CD14-positive monocyte (primary cell): Measurements from ENCODE around the gene SEM1. TPM values are rescaled to one million over a fixed set of nuclear protein-coding genes. Genes with fewer than 3 reads are reported as not detected.
A peak's percentile ranks its signal among the peaks of the same experiment; 100 is the strongest.
"Not testable (repeated sequence)": the region's sequence is repeated elsewhere in the genome, so short reads cannot be mapped to it uniquely, and the experiment has no call there.

ENCODE experiments used
- DNase-seq, 3 donors: peaks; one replicate each; pipeline ENCODE4 v3.0.0-alpha.2; 2011 to 2022
- H2AFZ ChIP-seq: 2 replicates; pipeline ENCODE4 v1.6.0; 2012; ENCODE audit warnings: mild to moderate bottlenecking, low read depth, low read length, inconsistent platforms; ENCODE audit not compliant: insufficient read depth, poor library complexity, severe bottlenecking
- H3K27ac ChIP-seq, 2 donors: 1 replicate in 1 of 2; 2 replicates in 1 of 2; pipeline ENCODE4 v1.5.1; 2012 to 2013; ENCODE audit warnings: low read length in 2 of 2, control low read depth in 1 of 2, inconsistent platforms in 1 of 2, low read depth in 1 of 2, mild to moderate bottlenecking in 1 of 2
- H3K27me3 ChIP-seq, 2 donors: one replicate each; pipeline versions ENCODE4 v1.6.0 to v1.6.1; 2011 to 2013; ENCODE audit warnings: low read length in 2 of 2; ENCODE audit not compliant: control insufficient read depth in 2 of 2, insufficient read depth in 2 of 2
- H3K36me3 ChIP-seq, 2 donors: replicated peaks in 1 of 2; 1 replicate in 1 of 2; 2 replicates in 1 of 2; pipeline versions ENCODE4 v1.5.1 to v1.6.1; 2012 to 2013; ENCODE audit warnings: low read length in 2 of 2, control low read depth in 1 of 2, inconsistent platforms in 1 of 2, mild to moderate bottlenecking in 1 of 2; ENCODE audit not compliant: insufficient read depth in 2 of 2, control insufficient read depth in 1 of 2
- H3K4me1 ChIP-seq, 2 donors: 1 replicate in 1 of 2; 2 replicates in 1 of 2; pipeline versions ENCODE4 v1.5.1 to v1.6.1; 2012 to 2013; ENCODE audit warnings: low read length in 2 of 2, control low read depth in 1 of 2, inconsistent platforms in 1 of 2, mild to moderate bottlenecking in 1 of 2, moderate library complexity in 1 of 2; ENCODE audit not compliant: insufficient read depth in 2 of 2, control insufficient read depth in 1 of 2
- H3K4me2 ChIP-seq: replicated peaks from 2 replicates; pipeline ENCODE3; 2012; ENCODE audit warnings: low read length, moderate library complexity, mild to moderate bottlenecking; ENCODE audit not compliant: poor library complexity, severe bottlenecking; ENCODE audit errors: extremely low read depth
- H3K4me3 ChIP-seq, 3 experiments: fragments of 200-600 bp in 1 of 3; sonication (generic) in 1 of 3; replicated peaks in 1 of 3; 1 replicate in 2 of 3; 2 replicates in 1 of 3; pipeline ENCODE4 v1.5.1; 2011 to 2013; ENCODE audit warnings: low read length in 3 of 3, mild to moderate bottlenecking in 3 of 3, control low read depth in 2 of 3, low read depth in 2 of 3, inconsistent platforms in 1 of 3, moderate library complexity in 1 of 3
- H3K79me2 ChIP-seq: 2 replicates; pipeline ENCODE4 v1.6.0; 2012; ENCODE audit warnings: mild to moderate bottlenecking, control low read depth, inconsistent platforms, low read length, moderate library complexity; ENCODE audit not compliant: insufficient read depth
- H3K9ac ChIP-seq: 2 replicates; pipeline ENCODE4 v1.6.0; 2017; ENCODE audit warnings: low read length, mild to moderate bottlenecking; ENCODE audit not compliant: insufficient read depth, poor library complexity, severe bottlenecking
- H3K9me3 ChIP-seq, 2 donors: replicated peaks in 1 of 2; 1 replicate in 1 of 2; 2 replicates in 1 of 2; pipeline versions ENCODE4 v1.5.1 to v1.6.1; 2012 to 2013; ENCODE audit warnings: low read length in 2 of 2, control low read depth in 1 of 2; ENCODE audit not compliant: control insufficient read depth in 1 of 2, insufficient read depth in 1 of 2
- H4K20me1 ChIP-seq: 2 replicates; pipeline ENCODE4 v1.6.0; 2012; ENCODE audit warnings: mild to moderate bottlenecking, low read length, control low read depth, moderate library complexity; ENCODE audit not compliant: insufficient read depth
- H3K27ac Mint-ChIP-seq, 7 donors: one replicate each; pipeline ENCODE4 v1.8.0; 2020; ENCODE audit warnings: mild to moderate bottlenecking in 7 of 7, mixed read lengths in 7 of 7, moderate library complexity in 6 of 7, inconsistent platforms in 2 of 7
- H3K27me3 Mint-ChIP-seq, 3 donors: one replicate each; pipeline ENCODE4 v1.8.0; 2021 to 2022; ENCODE audit warnings: low read depth in 3 of 3, mild to moderate bottlenecking in 3 of 3, mixed read lengths in 3 of 3, moderate library complexity in 3 of 3, inconsistent platforms in 1 of 3
- H3K36me3 Mint-ChIP-seq, 2 donors: one replicate each; pipeline ENCODE4 v1.8.0; 2020; ENCODE audit warnings: mixed read lengths in 2 of 2, inconsistent platforms in 1 of 2, mild to moderate bottlenecking in 1 of 2
- H3K4me1 Mint-ChIP-seq: one replicate; pipeline ENCODE4 v1.8.0; 2020; ENCODE audit warnings: mild to moderate bottlenecking, mixed read lengths
- H3K4me3 Mint-ChIP-seq, 2 donors: one replicate each; pipeline ENCODE4 v1.8.0; 2020; ENCODE audit warnings: mild to moderate bottlenecking in 2 of 2, mixed read lengths in 2 of 2, moderate library complexity in 1 of 2
- H3K9me3 Mint-ChIP-seq, 7 donors: one replicate each; pipeline ENCODE4 v1.8.0; 2020 to 2022; ENCODE audit warnings: mixed read lengths in 7 of 7, mild to moderate bottlenecking in 6 of 7, moderate library complexity in 6 of 7, inconsistent platforms in 2 of 7
- WGBS: methylation state at CpG from one replicate; pipeline ENCODE4 v1.1.5; 2013; ENCODE audit warnings: missing lambda C conversion rate; ENCODE audit not compliant: insufficient coverage; 5-methylcytosine and 5-hydroxymethylcytosine counted together
- intact Hi-C, 2 donors: fragments of 100-400 bp; cut with micrococcal nuclease; formaldehyde crosslinking; loops; one replicate each; pipeline versions ENCODE4 v1.15.0 to v1.15.1; 2023
- polyA plus RNA-seq, 3 donors: library from polyadenylated mRNA; depleted of rRNA in 1 of 3; unstranded in 2 of 3; stranded (reverse) in 1 of 3; fragments of 300-500 nt in 2 of 3; fragments of >200 nt in 1 of 3; fragmentation: Illumina TruSeq in 2 of 3; gene quantifications; 1 replicate in 2 of 3; 2 replicates in 1 of 3; pipeline ENCODE4 v1.2.3, GENCODE V29; 2012 to 2021
- TF ChIP-seq, protein P1 (sequence below): fragments of 200-600 bp; IDR thresholded peaks from one replicate; pipeline ENCODE4 v1.8.0; 2022; ENCODE audit warnings: antibody characterized with exemption, mild to moderate bottlenecking

SEM1 gene
- polyA plus RNA-seq, 3 donors, result 8.0 to 117 (median 98.1) TPM

DNA sequence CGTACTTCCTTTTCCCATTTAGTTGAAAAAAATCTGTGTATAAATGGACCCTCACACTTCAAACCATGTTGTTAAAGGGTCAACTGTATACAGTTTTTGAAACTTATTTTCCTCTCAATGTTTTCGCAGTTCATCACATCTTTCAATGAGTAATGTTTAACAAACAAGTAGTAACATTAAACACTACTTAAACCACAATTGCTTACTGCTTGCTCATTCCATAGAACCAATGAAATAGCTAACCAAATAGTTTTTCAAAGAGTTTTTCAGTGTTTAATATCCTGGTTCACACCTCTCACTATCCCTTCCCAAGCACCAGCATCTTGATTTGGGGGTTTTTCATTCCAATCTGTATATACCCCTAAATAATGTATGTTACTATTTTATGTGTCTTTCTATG lies 9.1 kb downstream of the SEM1 start:
- no peak overlapping the region for H3K27ac ChIP-seq
- H3K9ac ChIP-seq, result no peak overlapping the region
- H3K4me1 ChIP-seq, result no peaks in the 10 kb centered on the region
- Mint-ChIP-seq H3K9me3 (no peaks in the 10 kb centered on the region), H3K27me3 (no peaks in the 10 kb centered on the region), H3K4me3 (no peak overlapping the region), H3K4me1 (peaks cover 2% of the 10 kb centered on the region), H3K27ac (no peak overlapping the region), H3K36me3 (peaks cover 13 to 14% of the 10 kb centered on the region in 2 donors)
- 100% methylated on average over 1 of the region's 2 CpGs for WGBS
- no peak for DNase-seq
- no peak overlapping the region for H2AFZ ChIP-seq
- no peak overlapping the region for H3K4me2 ChIP-seq
- no peaks in the 10 kb centered on the region for H3K27me3 ChIP-seq
- no peak overlapping the region for H3K4me3 ChIP-seq
- H3K9me3 ChIP-seq, result no peaks in the 10 kb centered on the region
- intact Hi-C loops, result no loop called here
- H3K79me2 ChIP-seq, result peaks cover 92% of the 10 kb centered on the region
- peaks cover 0 to 20% of the 10 kb centered on the region in 2 donors for H3K36me3 ChIP-seq
- TF ChIP-seq, protein P1, sequence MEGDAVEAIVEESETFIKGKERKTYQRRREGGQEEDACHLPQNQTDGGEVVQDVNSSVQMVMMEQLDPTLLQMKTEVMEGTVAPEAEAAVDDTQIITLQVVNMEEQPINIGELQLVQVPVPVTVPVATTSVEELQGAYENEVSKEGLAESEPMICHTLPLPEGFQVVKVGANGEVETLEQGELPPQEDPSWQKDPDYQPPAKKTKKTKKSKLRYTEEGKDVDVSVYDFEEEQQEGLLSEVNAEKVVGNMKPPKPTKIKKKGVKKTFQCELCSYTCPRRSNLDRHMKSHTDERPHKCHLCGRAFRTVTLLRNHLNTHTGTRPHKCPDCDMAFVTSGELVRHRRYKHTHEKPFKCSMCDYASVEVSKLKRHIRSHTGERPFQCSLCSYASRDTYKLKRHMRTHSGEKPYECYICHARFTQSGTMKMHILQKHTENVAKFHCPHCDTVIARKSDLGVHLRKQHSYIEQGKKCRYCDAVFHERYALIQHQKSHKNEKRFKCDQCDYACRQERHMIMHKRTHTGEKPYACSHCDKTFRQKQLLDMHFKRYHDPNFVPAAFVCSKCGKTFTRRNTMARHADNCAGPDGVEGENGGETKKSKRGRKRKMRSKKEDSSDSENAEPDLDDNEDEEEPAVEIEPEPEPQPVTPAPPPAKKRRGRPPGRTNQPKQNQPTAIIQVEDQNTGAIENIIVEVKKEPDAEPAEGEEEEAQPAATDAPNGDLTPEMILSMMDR, result no peak
- H4K20me1 ChIP-seq, result peaks cover 100% of the 10 kb centered on the region

DNA sequence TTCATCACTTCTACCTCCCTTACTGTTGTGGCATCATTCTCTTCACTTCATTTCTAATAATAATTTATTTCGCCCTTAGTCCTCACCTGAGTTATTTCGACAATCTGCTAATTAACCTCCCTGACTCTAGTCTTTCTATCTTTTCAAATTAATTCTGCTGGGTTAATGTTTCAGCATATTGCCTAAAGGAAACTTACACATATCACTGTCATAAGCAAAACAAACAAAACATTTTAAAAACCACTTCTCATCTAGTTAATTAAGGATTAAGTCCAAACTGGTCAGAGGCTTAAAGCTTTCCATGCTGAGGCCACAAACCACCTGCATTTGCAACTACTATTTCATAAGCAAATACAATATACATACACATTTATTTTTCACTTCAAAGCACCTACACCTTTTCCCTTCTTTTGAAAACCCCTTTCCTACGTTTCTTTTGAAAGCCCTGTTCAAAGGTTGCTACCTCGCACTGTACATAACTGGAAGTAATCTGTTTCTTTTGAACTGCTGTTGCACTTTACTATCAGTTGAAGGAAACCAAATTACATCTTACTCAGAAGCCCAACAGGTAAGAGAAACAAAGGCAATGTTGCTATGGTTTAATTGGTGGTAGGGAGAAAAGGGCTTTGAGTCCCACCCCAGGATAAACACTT lies 10.3 kb downstream of the SEM1 start:
- no CpG with 5 or more reads among the region's 4 CpGs for WGBS

DNA sequence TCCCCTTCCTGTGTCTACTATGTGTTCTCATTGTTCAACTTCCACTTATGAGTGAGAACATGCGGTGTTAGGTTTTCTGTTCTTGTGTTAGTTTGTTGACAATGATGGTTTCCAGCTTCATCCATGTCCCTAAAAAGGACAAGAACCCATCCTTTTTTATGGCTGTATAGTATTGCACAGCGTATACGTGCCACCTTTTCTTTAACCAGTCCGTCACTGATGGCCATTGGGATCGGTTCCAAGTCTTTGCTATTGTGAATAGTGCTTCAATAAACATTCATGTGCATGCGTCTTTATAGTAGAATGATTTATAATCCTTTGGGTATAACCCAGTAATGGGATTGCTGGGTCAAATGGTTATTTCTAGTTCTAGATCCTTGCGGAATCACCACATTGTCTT lies 11.2 kb downstream of the SEM1 start:
- H2AFZ ChIP-seq, H3K27me3 ChIP-seq, H3K9me3 Mint-ChIP-seq, H3K4me2 ChIP-seq, H3K4me3 ChIP-seq, H3K4me1 ChIP-seq, H3K9ac ChIP-seq, H3K27me3 Mint-ChIP-seq, DNase-seq, H3K27ac Mint-ChIP-seq, intact Hi-C loops, H3K27ac ChIP-seq, H3K9me3 ChIP-seq, H3K4me3 Mint-ChIP-seq: not testable (repeated sequence)
- H3K4me1 Mint-ChIP-seq, result peaks cover 12% of the 10 kb centered on the region
- peaks cover 15 to 19% of the 10 kb centered on the region in 2 donors for H3K36me3 Mint-ChIP-seq
- Histone ChIP-seq H3K36me3 (peaks cover 3 to 18% of the 10 kb centered on the region in 2 donors), H4K20me1 (peaks cover 98% of the 10 kb centered on the region), H3K79me2 (peaks cover 80% of the 10 kb centered on the region)
- 80% methylated on average over 2 of the region's 7 CpGs for WGBS

More for the DNA sequence above, 10.3 kb downstream of the SEM1 start:
- no peak for DNase-seq
- Histone ChIP-seq H3K27me3 (no peaks in the 10 kb centered on the region), H3K9ac (no peak overlapping the region), H3K27ac (no peak overlapping the region), H4K20me1 (peaks cover 100% of the 10 kb centered on the region), H2AFZ (no peak overlapping the region), H3K4me1 (no peaks in the 10 kb centered on the region), H3K4me3 (no peak overlapping the region), H3K79me2 (peaks cover 84% of the 10 kb centered on the region), H3K4me2 (no peak overlapping the region), H3K9me3 (no peaks in the 10 kb centered on the region), H3K36me3 (peaks cover 0 to 19% of the 10 kb centered on the region in 2 donors)
- Mint-ChIP-seq H3K9me3 (no peaks in the 10 kb centered on the region), H3K36me3 (peaks cover 14 to 20% of the 10 kb centered on the region in 2 donors), H3K4me3 (no peak overlapping the region), H3K4me1 (peaks cover 6% of the 10 kb centered on the region), H3K27ac (peak overlapping the region in 1 of 7 donors; percentile 43), H3K27me3 (no peaks in the 10 kb centered on the region)
- intact Hi-C loops, result no loop called here
- TF ChIP-seq, protein P1, result no peak
